Panc1 (cell line): ENCODE measurements around the gene CASP3.

Experiments used
- POLR2AphosphoS5 ChIP-seq: IDR thresholded peaks from 2 replicates; pipeline ENCODE4 v1.6.1; 2012; ENCODE audit warnings: mild to moderate bottlenecking, low read depth, low read length, moderate library complexity
- SIN3A ChIP-seq: IDR thresholded peaks from 2 replicates; pipeline ENCODE4 v1.6.1; 2012; ENCODE audit warnings: low read depth, mild to moderate bottlenecking, low read length, moderate library complexity, borderline replicate concordance; ENCODE audit not compliant: insufficient read depth
- TF ChIP-seq, protein P1 (sequence below): fragments of 450-650 bp; IDR thresholded peaks from 2 replicates; pipeline ENCODE4 v1.5.1; 2017; ENCODE audit warnings: mild to moderate bottlenecking
- TF ChIP-seq, protein P2 (sequence below), 2 experiments: IDR thresholded peaks; 2 replicates each; pipeline ENCODE4 v1.6.1; 2011 to 2012; ENCODE audit warnings: low read depth in 2 of 2, control low read depth in 1 of 2, low read length in 1 of 2, mild to moderate bottlenecking in 1 of 2, moderate library complexity in 1 of 2; ENCODE audit not compliant: insufficient read depth in 1 of 2

DNA sequence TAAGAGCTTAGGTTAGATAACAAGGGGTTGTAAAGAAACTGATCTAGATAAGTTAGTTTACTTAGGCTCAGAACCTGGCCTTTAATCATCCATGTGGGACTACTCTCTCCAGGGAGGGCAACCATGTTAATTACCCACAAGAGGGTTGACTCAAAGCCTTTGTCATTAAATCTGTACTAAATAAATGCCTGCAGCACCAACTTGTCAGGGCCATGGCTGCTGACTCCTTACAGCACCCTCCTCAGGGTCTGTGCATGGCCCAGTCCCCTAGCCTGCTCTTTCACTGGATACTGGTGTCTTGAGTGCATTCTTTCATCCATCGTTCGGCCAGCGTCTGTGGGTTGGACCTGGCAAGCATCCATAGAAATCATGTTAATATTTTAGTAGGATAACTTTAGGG is 34.7 kb downstream of the CASP3 start:
- TF ChIP-seq, protein P1, sequence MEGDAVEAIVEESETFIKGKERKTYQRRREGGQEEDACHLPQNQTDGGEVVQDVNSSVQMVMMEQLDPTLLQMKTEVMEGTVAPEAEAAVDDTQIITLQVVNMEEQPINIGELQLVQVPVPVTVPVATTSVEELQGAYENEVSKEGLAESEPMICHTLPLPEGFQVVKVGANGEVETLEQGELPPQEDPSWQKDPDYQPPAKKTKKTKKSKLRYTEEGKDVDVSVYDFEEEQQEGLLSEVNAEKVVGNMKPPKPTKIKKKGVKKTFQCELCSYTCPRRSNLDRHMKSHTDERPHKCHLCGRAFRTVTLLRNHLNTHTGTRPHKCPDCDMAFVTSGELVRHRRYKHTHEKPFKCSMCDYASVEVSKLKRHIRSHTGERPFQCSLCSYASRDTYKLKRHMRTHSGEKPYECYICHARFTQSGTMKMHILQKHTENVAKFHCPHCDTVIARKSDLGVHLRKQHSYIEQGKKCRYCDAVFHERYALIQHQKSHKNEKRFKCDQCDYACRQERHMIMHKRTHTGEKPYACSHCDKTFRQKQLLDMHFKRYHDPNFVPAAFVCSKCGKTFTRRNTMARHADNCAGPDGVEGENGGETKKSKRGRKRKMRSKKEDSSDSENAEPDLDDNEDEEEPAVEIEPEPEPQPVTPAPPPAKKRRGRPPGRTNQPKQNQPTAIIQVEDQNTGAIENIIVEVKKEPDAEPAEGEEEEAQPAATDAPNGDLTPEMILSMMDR: no peak
- TF ChIP-seq POLR2AphosphoS5: no peak
- TF ChIP-seq, protein P2, sequence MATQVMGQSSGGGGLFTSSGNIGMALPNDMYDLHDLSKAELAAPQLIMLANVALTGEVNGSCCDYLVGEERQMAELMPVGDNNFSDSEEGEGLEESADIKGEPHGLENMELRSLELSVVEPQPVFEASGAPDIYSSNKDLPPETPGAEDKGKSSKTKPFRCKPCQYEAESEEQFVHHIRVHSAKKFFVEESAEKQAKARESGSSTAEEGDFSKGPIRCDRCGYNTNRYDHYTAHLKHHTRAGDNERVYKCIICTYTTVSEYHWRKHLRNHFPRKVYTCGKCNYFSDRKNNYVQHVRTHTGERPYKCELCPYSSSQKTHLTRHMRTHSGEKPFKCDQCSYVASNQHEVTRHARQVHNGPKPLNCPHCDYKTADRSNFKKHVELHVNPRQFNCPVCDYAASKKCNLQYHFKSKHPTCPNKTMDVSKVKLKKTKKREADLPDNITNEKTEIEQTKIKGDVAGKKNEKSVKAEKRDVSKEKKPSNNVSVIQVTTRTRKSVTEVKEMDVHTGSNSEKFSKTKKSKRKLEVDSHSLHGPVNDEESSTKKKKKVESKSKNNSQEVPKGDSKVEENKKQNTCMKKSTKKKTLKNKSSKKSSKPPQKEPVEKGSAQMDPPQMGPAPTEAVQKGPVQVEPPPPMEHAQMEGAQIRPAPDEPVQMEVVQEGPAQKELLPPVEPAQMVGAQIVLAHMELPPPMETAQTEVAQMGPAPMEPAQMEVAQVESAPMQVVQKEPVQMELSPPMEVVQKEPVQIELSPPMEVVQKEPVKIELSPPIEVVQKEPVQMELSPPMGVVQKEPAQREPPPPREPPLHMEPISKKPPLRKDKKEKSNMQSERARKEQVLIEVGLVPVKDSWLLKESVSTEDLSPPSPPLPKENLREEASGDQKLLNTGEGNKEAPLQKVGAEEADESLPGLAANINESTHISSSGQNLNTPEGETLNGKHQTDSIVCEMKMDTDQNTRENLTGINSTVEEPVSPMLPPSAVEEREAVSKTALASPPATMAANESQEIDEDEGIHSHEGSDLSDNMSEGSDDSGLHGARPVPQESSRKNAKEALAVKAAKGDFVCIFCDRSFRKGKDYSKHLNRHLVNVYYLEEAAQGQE (IDR thresholded peaks at IDR 0.05; ENCODE audit: insufficient read depth in 1 of 2, low read depth in 2 of 2, low read length in 1 of 2): no peak
- TF ChIP-seq SIN3A: no peak
